Endodermal cell (in vitro differentiated cells): Measurements from ENCODE around the gene SUPT4H1. TPM values are rescaled to one million over a fixed set of nuclear protein-coding genes. Genes with fewer than 3 reads are reported as not detected.

Experiments
- DNase-seq: peaks from one replicate; pipeline ENCODE4 v3.0.0-alpha.2; 2017
- H3K27ac ChIP-seq: 2 replicates; pipeline ENCODE4 v1.5.1; 2013; ENCODE audit warnings: mild to moderate bottlenecking, low read depth, low read length, moderate library complexity
- H3K27me3 ChIP-seq: 2 replicates; pipeline ENCODE4 v1.6.1; 2013; ENCODE audit warnings: mild to moderate bottlenecking, low read length, moderate library complexity; ENCODE audit not compliant: insufficient read depth, control insufficient read depth, poor library complexity, severe bottlenecking
- H3K36me3 ChIP-seq: 2 replicates; pipeline ENCODE4 v1.7.0; 2013; ENCODE audit warnings: mild to moderate bottlenecking, low read length, moderate library complexity; ENCODE audit not compliant: control insufficient read depth, insufficient read depth
- H3K4me1 ChIP-seq: one replicate; pipeline ENCODE4 v1.7.0; 2013; ENCODE audit warnings: low read length; ENCODE audit not compliant: control insufficient read depth, insufficient read depth
- H3K4me3 ChIP-seq: 2 replicates; pipeline ENCODE4 v1.5.1; 2013; ENCODE audit warnings: mild to moderate bottlenecking, low read length, moderate library complexity
- H3K9ac ChIP-seq: 2 replicates; pipeline ENCODE4 v1.6.1; 2013; ENCODE audit warnings: mild to moderate bottlenecking, low read length, moderate library complexity; ENCODE audit not compliant: poor library complexity, severe bottlenecking; ENCODE audit errors: extremely low read depth
- H3K9me3 ChIP-seq: 2 replicates; pipeline ENCODE4 v1.6.1; 2013; ENCODE audit warnings: mild to moderate bottlenecking, low read length, moderate library complexity; ENCODE audit not compliant: control insufficient read depth
- H3K27ac Mint-ChIP-seq: 2 replicates; pipeline ENCODE4 v1.8.0; 2020; ENCODE audit warnings: mixed read lengths
- H3K27me3 Mint-ChIP-seq: 2 replicates; pipeline ENCODE4 v1.8.0; 2021; ENCODE audit warnings: mild to moderate bottlenecking, mixed read lengths; ENCODE audit not compliant: insufficient read depth
- H3K36me3 Mint-ChIP-seq: 2 replicates; pipeline ENCODE4 v1.8.0; 2020; ENCODE audit warnings: low read depth, mixed read lengths
- H3K4me1 Mint-ChIP-seq: 2 replicates; pipeline ENCODE4 v1.8.0; 2020; ENCODE audit warnings: mixed read lengths
- H3K4me3 Mint-ChIP-seq: 2 replicates; pipeline ENCODE4 v1.8.0; 2020; ENCODE audit warnings: mild to moderate bottlenecking, moderate library complexity, mixed read lengths
- H3K9me3 Mint-ChIP-seq: 2 replicates; pipeline ENCODE4 v1.8.0; 2020; ENCODE audit warnings: mild to moderate bottlenecking, mixed read lengths
- WGBS, 2 experiments: methylation state at CpG; one replicate each; pipeline versions ENCODE4 v1.1.5 to v1.1.7; 2013; ENCODE audit warnings: missing lambda C conversion rate in 2 of 2, mixed read lengths in 1 of 2; ENCODE audit not compliant: insufficient coverage in 1 of 2, insufficient read length in 1 of 2; 5-methylcytosine and 5-hydroxymethylcytosine counted together
- total RNA-seq, 2 donors: library from RNA; stranded (reverse); fragmentation: NEBNext Ultra II Directional in 1 of 2; extraction: Animal tissue kit (Norgen Biotek cat#: 25700) in 1 of 2; gene quantifications; 2 replicates in 1 of 2; 3 replicates in 1 of 2; pipeline ENCODE4 v1.2.1, GENCODE V29; 2021
- TF ChIP-seq, protein P1 (sequence below): fragments of 200-600 bp; sonication (generic); conservative IDR thresholded peaks from 2 replicates; pipeline ENCODE4 v1.5.0; 2021; ENCODE audit warnings: antibody characterized with exemption, mild to moderate bottlenecking

Gene SUPT4H1
- total RNA-seq, 2 donors from 2014 or later, result 97.2 to 98.8 TPM

DNA sequence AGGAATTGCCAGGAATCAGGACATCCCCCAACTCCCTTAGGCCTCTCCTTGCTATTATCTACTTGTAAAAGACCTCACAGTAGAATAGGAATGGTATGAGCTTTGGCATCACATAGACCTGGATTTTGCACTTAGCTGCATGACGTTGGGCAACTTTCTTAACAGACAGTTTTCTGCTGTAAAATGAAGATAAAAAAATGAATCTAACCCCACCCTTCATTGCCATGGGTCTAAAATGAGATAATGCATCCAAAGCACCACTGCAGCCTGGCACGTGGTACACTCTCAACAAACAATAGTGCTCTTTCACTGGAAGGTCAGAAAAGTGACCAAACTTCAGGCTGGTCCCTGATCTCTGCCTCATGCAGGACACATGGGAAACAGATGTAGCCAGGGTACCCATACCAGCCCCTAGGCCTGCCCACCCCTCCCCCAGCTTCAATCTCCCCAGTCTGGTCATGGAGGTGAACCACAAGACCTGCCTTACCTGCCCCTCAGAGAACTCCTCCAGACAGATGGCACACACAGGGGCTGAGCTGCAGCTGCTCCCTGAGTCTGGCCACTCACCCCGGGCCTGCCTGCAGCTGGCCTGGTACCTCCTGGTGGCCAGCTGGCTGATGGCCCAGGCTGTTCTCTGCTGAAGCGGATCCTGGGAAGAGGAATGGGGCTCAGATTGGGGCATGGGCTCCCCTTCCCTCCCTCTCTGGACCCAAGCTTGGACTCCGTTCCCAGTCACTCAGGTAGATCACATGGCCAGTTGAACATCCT is 8.5 kb upstream of the SUPT4H1 start:
- H3K4me3 Mint-ChIP-seq, result no peak overlapping the region
- H3K36me3 Mint-ChIP-seq, result no peaks in the 10 kb centered on the region
- no peaks in the 10 kb centered on the region for H3K9me3 ChIP-seq
- H3K27me3 ChIP-seq, result no peaks in the 10 kb centered on the region
- no peaks in the 10 kb centered on the region for H3K27me3 Mint-ChIP-seq
- no peak for DNase-seq
- no peak overlapping the region for H3K27ac Mint-ChIP-seq
- peaks cover 10% of the 10 kb centered on the region for H3K4me1 Mint-ChIP-seq
- H3K4me1 ChIP-seq, result peaks cover 10% of the 10 kb centered on the region
- 79 to 85% methylated on average over 3 to 5 of the region's 5 CpGs for WGBS, 2 experiments
- H3K36me3 ChIP-seq, result no peaks in the 10 kb centered on the region
- no peak overlapping the region for H3K27ac ChIP-seq
- TF ChIP-seq, protein P1, sequence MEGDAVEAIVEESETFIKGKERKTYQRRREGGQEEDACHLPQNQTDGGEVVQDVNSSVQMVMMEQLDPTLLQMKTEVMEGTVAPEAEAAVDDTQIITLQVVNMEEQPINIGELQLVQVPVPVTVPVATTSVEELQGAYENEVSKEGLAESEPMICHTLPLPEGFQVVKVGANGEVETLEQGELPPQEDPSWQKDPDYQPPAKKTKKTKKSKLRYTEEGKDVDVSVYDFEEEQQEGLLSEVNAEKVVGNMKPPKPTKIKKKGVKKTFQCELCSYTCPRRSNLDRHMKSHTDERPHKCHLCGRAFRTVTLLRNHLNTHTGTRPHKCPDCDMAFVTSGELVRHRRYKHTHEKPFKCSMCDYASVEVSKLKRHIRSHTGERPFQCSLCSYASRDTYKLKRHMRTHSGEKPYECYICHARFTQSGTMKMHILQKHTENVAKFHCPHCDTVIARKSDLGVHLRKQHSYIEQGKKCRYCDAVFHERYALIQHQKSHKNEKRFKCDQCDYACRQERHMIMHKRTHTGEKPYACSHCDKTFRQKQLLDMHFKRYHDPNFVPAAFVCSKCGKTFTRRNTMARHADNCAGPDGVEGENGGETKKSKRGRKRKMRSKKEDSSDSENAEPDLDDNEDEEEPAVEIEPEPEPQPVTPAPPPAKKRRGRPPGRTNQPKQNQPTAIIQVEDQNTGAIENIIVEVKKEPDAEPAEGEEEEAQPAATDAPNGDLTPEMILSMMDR, result no peak
- no peak overlapping the region for H3K4me3 ChIP-seq
- H3K9ac ChIP-seq, result no peak overlapping the region
- no peaks in the 10 kb centered on the region for H3K9me3 Mint-ChIP-seq

DNA sequence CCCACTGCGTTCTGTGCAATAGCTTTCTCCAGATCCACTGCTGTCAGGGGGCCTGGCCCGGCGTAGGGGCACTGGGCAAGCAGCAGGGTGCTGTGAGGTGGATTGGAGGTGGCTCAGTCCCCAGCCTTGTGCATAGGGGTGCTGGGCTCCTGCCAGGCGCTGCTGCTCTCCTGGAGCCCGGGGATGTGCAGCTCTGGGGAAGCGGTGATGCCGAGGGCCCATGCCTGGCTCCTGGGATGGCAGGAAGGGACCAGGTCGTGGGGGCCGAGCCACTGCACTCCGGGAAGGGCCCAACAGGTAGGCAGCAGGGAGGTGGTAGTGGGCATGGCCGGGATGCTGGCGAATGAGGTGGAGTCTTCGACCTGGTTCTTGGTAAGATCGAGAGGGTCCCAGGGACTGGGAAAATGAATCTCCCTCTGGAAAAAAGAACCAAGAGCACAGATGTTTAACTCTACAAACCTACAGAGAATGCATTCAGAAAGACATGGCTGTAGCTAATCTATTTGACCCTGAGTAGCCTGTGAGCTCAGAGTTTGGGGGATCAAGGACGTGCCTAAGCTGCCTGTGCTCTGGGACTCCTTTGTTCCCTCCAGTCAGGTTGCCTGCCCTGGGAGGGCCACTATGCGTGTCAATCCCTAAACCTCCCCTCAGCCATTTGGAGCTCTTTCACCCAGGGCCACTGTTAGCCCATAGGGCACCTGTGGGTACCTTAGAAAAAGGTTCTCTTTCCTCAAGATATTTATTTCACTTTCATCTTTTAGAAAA is 6.6 kb upstream of the SUPT4H1 start:
- no peak overlapping the region for H3K4me3 ChIP-seq
- no peaks in the 10 kb centered on the region for H3K9me3 ChIP-seq
- Mint-ChIP-seq H3K27ac (no peak overlapping the region), H3K9me3 (no peaks in the 10 kb centered on the region), H3K36me3 (no peaks in the 10 kb centered on the region), H3K4me3 (no peak overlapping the region), H3K4me1 (no peaks in the 10 kb centered on the region), H3K27me3 (no peaks in the 10 kb centered on the region)
- no peaks in the 10 kb centered on the region for H3K36me3 ChIP-seq
- TF ChIP-seq, protein P1, result no peak
- no peaks in the 10 kb centered on the region for H3K27me3 ChIP-seq
- H3K4me1 ChIP-seq, result no peaks in the 10 kb centered on the region
- no peak overlapping the region for H3K27ac ChIP-seq
- H3K9ac ChIP-seq, result no peak overlapping the region
- no peak for DNase-seq
- 92 to 100% methylated on average over 6 to 16 of the region's 16 CpGs for WGBS, 2 experiments

DNA sequence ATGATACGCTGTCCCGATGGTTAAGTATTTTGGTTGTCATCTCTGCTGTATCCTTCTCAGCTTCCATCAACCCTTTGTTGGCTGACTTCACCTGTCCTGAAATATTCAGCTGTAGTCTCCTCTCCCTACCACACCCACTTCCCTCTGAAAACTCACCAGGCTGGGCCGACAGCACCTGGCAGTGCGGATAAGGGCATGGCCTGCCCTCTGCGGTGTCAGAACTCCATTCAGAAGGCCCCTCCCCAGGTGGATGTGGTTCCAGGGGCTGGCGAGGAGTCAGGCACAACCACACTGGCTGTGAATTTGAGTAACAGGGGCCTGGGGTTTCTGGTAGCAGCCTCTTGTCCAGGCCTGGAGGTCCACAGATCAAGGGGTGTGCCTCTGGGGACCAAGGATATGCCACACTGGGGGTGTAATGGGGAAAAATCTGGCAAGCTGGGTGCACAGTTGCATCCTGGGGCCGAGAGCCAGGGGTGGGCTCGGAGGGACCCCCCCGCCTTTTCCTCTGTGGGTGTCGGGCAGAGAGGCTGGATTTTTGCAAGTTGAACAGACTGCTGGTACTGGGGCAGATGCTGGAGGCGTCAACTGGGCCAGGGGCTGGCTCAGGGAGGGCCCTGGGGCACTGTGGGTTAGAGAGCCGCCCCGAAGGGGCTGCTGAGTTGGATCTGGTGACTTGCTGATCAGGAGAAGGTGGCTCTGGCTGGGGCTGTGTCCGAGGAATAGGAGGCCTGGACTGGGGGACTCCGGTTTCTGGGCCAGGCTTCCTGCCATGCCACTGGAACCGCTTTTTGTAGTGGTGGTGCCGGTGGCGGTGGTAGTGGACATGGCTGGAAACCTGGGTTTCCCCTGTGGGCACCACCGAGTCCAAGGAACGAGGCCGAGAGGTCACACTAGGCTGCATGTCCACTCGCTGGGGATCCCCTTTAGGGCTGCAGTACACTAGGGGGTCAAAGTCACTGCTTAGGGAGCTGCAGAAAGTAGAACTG is 5.6 kb upstream of the SUPT4H1 start:
- no peak overlapping the region for H3K27ac ChIP-seq
- H3K27ac Mint-ChIP-seq, result no peak overlapping the region
- H3K27me3 ChIP-seq, result no peaks in the 10 kb centered on the region
- WGBS, 2 experiments, result 93 to 97% methylated on average over 9 to 22 of the region's 22 CpGs
- no peak overlapping the region for H3K4me3 Mint-ChIP-seq
- no peaks in the 10 kb centered on the region for H3K9me3 Mint-ChIP-seq
- H3K9me3 ChIP-seq, result no peaks in the 10 kb centered on the region
- no peaks in the 10 kb centered on the region for H3K27me3 Mint-ChIP-seq
- no peaks in the 10 kb centered on the region for H3K4me1 ChIP-seq
- no peak overlapping the region for H3K9ac ChIP-seq
- H3K4me1 Mint-ChIP-seq, result peaks cover 6% of the 10 kb centered on the region
- H3K36me3 ChIP-seq, result no peaks in the 10 kb centered on the region
- no peak for DNase-seq
- no peak overlapping the region for H3K4me3 ChIP-seq
- TF ChIP-seq, protein P1, result no peak
- H3K36me3 Mint-ChIP-seq, result no peaks in the 10 kb centered on the region
